GF-D8 (cell line): ENCODE results near the gene MORF4L1.
"Not testable (repeated sequence)": the region's sequence is repeated elsewhere in the genome, so short reads cannot be mapped to it uniquely, and the experiment has no call there.

Experiments
- DNase-seq: peaks from one replicate; lab custom pipeline; 2025; lab: John Stamatoyannopoulos, UW

Gene MORF4L1

DNA sequence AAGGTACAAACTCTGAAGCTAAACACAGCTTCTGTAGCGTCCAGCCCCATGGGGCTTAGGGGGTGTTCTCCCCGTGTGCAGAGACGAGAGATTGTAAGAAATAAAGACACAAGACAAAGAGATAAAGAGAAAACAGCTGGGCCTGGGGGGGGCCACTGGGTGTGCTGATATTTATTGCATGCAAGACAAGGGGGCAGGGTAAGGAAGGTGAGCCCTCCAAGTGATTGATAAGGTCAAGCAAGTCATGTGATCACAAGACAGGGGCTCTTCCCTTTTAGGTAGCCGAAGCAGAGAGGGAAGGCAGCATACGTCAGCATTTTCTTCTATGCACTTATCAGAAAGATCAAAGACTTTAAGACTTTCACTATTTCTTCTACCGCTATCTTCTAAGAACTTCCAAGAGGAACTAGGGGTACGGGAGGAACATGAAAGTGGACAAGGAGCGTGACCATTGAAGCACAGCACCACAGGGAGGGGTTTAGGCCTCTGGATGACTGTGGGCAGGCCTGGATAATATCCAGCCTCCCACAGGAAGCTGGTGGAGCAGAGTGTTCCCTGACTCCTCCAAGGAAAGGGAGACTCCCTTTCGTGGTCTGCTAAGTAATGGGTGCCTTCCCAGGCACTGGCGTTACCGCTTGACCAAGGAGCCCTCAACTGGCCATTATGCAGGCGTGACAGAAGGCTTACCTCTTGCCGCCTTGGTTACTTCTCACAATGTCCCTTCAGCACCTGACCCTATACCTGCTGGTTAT, 29.8 kb downstream of the MORF4L1 start:
- DNase-seq = not testable (repeated sequence)

DNA sequence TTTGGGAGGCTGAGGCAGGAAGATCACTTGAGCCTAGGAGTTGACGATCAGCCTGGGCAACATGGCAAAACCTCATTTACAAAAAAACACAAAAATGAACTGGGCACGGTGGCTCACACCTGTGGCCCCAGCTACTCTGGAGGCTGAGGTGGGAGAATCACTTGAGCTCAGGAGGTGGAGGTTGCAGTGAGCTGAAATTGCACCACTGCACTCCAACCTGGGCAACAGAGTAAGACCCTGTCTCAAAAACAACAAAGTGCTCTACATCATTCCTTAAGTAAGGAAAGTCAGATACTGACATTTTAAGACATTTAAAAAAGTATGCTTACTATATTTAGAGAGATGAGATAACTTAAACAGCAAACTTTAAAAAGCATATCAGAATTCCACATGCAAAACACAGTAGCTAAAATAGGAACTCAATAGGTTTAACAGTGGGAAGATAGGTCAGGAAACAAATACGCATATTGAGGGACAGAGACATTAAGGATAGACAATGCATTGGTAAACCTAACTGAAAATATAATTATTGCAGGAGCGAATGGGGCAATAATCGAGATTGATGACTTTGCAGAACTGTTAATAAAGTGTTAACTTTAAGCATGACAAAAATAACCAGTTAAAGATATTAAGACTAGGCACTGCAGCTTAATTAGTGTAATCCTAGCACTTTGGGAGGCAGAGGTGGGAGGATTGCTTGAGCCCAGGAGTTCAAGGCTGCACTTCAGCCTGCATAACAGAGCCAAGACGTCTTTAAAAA, 32.1 kb downstream of the MORF4L1 start:
- DNase-seq = no peak

DNA sequence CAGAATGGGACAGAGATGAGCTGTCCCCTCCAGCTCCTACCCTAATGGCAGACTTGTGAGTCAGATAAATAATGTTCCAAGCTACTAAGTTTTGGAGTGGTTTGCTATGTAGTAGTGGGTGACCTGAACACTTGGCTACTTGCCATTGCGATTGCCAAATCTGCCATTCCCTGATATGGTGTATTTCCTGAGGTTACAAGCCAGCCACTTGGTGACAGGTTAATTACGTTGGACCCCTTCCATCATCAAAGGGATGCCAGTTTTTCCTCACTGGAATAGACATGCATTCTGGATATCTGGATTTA, 33.6 kb downstream of the MORF4L1 start:
- DNase-seq = no peak

DNA sequence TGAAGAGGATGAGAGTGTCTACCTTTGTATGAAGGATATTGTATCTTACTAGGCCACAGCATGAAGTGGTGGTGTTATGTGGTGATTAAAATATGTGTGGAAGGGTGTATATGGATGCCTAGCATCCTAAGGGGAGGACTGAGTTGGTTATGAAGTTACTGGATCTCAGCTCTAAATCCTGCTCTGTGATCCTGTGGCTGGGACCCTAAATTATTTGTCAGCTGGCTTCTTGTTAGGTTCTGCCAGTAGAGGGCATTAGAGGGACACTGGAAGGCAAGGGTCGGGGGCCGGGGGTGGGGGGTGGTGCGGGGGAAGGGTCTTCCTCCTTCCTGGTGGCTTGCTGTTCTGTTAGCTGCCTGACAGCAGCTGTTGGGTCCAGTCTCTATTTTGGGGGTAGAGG, 34.9 kb downstream of the MORF4L1 start:
- DNase-seq = no peak

DNA sequence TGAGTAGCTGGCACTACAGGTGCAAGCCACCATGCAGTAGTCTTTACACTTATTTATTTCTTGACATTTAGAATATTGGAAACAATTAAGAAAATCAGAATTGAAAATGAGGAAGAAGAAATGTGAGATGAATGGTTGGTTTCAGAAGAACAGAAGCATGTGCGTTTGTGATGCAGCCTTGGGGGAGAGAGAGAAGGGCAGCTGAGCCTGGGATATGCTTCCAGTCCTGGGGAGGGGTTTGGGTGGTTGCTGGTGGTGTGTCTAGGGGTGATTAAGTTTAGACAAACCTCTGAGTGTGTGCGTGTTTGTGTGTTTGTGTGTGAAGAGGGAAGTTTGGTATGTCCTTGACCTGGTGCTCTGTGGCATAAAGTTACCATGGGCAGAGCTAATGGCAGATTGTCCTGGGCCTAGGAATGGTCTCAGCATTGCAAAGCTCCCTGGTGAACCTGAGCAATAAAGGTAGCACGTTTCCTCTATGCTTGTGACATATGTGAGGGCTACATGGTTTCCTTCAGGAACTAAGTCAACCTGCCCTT, 36.5 kb downstream of the MORF4L1 start:
- no peak for DNase-seq

DNA sequence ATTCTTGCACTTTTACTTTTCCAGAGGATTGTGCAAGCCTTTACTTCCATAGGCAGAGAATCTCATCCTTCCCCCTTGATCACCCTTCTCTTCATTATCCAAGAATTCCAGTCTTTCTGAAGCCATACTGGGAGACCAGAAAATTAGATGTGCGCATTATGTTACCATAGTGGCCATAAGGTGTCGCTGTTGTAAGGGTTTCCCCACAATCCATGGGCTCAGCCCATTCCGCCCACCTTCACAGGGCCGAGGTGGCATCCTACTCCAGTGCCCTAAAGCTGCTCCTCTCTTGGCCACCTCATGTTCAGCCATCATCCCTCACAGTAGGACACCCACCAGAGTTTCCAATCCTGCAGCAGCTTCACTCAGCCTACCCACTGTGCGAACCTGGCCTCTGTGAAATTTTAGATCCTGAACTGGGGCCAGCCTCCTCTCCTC, 37.1 kb downstream of the MORF4L1 start:
- DNase-seq = no peak

DNA sequence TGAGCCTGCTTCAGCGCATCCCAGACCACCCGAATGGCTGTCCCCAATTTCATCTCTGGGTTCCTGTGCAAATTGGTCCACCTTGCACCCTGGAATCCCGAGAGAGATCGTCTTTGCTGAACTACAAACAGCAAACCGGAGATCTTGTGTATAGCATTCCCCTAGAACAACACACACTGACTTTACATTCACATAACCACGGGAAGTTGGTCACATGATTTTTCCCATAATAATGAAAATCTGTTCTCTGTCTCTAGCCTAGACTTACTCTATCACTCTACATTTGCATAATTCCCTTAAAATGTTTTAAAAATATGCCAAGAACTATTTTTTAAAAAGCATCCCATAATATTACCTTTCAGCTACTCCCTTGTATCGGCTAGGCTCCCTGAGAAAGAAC, 37.6 kb downstream of the MORF4L1 start:
- DNase-seq = no peak

DNA sequence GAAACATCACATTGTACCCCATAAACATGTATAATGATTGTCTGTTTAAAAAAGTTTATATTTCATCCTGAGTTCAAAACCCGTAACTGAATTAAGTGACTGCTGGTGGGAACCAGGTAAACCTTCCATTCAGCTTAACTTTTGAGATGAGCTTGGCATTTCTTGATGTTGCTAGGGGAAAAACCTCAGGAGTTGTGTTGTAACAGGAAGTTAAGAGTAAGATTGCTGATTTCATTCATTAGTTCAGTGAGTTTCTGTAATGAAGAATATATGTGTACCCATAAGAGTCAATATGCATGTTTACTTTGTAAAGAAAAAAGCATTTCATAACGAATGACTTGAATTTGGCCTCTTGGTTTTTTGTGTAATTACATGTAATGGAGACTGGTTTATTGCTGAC, 39.6 kb downstream of the MORF4L1 start:
- DNase-seq = no peak

DNA sequence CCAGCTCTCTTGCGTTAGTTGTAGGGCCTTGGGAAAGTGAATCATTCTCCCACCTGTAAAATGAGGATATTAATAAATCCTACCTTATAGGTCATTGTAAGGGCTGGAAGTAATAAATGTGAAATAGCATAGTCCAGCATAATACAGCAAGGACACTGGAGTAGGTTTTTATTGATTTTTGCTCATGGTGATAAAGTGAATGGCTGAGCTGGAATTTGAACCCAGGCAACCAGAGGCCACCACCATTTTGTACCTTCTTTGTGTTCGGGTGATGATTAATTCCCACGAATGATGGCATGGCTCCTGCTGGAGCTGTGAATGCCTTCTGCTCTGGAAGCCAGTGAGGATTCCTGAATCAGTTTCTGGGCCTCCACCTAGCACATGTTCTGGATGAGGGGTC, 40.3 kb downstream of the MORF4L1 start:
- no peak for DNase-seq

DNA sequence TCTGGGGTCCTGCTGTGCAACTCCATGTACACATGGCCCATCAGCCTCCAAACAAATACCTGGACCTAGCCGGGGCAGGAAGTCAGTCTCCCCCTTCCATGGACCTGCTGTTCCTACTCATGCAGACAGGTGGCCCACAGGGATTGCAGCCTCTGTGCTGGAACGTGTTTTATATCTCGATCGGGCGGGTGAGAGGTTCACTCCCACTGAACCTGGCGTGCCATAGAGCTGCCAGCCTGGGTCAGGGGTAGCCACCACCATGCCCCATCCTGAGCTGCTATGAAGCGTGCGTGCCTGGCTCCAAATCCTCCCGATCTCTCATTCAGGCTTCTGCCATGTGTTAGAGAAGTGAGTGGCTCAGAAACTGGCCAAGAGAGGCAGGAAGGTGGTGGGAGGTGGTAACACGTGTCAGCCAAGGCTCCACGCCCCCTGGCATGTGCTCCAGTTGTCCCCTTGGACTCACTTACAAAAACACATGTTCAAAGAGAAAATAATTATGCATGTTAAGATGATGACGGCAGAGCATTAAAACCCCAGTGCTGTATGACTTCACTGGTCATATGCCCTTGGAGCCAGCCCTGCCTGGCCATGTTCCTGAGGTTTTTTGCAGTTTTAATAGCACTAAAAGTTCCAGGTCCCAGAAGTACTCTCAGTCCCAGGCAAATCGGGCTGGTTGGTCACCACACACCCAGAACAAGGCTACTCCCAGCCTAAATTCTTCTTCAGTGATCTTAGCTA, 41.5 kb downstream of the MORF4L1 start:
- no peak for DNase-seq

DNA sequence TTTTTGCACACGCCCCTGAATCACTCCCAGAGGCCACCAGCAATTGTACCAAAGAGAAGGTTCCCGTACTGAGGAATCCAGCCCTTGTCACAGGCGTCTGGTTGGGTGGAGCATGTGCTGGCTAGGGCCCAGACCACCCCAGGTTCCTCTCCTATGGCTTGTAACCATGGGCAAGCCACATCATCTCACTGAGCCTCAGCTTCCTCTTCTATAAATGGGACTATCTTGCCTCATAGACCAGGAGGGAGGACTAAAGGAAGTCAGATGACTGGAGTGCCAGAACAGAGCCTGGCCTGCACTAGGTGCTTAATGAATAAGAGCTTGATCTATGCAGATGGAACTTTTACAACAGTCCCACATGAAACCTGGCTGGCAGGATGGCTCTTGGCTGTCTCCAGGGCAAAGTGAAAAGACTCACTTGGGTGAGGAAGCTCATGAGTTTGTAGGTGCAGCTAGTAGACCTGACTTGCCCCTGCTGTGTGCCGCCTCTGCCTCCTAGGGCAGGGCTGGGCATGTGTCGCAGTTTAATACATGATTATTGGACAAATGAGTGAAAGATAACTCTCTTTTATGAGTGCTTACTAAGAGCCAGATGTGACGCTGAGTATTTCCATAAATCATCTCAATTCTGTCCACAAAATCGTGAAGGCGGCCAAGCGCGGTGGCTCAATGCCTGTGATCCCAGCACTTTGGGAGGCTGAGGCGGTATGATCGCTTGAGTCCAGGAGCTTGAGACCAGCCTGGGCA, 42.8 kb downstream of the MORF4L1 start:
- peak; percentile 77 for DNase-seq

DNA sequence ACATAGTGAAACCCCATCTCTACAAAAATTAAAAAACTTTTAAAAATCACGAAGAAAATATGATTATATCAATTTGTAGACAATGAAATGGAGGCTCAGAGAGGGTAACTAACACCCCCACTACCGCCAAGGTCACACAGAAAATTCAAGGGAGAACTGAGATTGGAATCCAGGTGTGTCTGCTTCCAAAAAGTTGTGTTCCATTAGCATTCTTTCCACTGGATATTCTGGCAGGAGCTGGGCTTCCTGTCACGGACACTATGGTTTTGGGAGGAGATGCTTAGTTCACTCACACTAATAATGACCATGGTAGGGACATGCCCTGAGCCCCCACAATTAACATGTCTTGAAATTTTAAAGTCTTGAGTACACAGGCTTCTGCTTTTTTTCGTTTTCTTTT, 43.4 kb downstream of the MORF4L1 start:
- DNase-seq = no peak

DNA sequence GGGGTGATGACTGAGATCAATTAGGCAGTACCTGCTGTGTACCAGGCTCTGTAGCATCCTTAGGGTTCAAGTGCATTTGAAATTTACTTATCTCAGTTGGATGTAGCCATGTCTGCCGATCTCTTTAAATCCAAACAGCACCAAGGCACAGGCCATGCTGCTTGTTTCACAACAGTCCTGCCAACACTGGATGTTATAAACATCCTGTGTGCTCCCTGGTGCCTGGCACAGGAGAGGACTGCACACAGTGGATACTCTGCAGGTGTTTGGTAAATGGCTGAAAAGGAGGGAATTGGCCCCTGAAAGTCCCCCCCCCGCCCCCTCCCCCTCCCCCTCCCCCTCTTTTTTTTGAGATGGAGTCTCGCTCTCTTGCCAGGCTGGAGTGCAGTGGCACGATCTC, 45.2 kb downstream of the MORF4L1 start:
- no peak for DNase-seq

DNA sequence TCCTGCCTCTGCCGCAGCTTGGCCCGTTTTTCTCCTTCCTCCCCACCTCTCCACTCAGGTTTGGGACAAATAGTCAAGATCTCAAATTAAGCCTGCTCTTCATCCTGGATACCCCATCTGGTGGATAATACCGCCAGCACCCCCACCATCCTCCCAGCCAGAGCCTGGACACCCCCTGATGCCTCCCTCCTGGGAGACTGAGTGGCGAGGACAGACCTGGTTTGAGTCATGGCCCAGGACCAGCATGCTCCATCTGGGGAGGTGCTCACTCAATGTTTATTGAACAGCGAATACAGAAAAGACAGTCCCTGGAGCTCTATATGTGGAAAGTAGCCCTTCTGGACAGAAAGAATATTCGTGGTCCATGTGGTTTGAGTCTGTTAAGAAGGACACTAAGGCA, 48.8 kb downstream of the MORF4L1 start:
- DNase-seq = no peak

DNA sequence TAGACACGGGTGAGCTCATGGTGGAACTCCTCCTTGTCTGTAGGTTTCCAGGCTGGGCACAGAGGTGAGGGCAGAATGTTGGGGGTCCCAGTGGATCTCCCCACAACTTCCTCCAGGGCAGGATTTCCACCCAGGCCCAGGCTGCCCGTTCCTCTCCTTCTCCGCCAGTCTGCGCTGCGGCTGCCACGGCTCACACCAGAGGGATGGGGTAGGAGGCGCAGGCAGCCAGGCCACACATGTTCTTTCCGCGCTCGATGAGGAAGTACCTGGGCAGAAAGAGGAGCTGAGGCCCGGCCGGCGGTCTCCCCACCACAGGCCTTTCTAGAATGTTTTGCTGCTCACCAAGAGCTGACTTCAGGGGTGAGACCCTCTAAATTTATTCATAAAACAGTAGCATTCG, 49.2 kb downstream of the MORF4L1 start:
- no peak for DNase-seq

DNA sequence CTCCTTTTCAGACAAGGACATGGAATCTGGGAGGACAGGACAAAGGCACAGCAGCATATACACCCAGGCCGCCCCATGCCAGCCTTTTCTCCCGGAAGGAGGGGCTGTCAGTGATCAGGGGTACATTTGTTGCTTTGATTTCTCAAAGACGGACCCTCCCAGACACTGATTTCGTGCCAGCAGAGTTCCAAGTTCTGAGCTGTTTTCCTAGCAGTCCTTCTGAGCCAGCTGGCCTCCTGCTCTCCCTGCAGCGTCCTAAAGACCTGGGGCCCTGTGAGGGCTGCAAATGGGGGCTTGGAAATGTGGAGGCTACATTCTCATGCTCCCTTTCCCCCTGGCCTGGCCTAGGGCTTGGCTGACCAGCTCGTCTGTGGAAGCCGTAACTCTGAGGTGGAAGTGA, 49.8 kb downstream of the MORF4L1 start:
- no peak for DNase-seq

DNA sequence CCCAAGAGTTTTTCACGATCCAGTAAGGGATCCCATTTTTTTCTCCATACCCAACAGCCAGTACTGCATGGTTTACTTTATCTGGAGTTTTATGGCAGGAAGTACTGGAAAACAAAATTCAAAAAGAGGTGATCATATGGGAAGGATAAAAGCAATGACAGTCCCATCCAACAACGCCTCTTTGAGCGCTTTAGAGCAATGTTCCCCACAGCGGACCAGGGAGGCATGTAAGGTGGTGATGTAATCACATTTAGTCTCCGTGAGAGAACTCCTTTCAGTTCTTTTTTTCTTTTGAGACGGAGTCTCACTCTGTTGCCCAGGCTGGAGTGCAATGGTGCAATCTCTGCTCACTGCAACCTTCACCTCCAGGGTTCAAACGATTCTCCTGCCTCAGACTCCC, 50.3 kb downstream of the MORF4L1 start:
- no peak for DNase-seq

DNA sequence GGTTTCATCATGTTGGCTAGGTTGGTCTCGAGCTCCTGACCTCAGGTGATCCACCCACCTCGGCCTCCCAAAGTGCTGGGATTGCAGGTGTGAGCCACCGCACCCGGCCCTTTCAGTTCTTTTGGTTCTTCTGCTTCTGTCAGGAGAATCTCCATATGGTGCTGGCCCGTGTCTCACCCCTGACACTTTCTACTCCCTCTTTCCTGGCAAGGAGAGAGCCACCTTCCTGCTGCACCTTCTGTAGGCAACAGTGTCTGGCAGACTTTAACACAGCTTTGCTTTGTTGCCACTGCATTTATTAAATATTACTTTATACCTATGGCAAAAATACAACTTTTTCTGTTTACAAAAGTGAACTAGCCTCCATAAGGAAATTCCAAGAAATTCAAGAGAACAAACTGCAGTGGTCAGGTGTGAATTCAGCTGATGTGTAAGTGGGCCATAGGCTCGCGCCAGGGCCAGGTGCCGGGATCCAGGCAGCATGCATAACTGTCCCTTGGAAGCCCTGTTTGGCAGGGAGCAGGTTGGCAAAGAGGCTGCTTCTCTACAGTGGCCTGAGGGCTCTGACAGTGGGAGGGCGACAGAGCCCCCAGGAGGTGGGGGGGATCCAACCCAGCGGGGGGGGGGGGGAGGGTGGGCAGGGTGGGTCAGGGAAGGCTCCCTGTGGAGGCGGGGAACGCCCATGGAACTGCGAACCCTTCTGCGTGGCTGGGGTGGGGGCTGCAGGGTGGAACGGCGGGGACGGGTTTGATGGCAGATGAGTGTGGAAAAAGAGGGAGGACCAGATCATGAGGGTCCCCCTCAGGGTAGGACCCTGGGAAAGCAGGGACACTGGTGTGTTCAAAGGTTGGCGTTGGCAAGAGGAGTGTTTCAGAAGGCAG, 51.0 kb downstream of the MORF4L1 start:
- no peak for DNase-seq

DNA sequence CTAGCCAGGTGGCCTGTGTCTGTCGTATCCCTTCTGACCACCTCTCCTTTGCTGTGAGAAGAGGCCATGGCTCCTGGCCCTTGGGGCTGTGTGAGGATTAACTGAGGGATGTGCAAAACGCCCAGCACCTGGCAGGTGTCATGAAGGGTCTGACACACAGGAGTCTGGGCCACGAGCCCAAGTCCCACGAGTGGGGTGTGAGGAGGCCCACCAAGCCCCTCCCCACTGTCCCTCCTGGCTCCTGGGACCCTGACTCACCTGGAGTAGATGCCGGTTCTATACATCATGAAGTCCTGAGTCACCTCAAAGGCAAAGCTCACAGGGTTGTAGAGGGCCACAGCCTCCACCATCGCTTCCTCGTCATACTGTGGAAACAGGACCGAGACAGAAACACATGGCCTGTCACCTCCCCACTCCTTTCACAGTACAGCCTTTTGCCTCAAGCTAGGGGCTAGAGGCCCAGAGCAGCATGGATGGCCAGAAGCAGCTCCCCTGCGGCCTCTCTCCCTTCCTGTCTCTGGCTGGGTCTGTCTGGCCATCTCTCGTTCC, 52.5 kb downstream of the MORF4L1 start:
- no peak for DNase-seq

DNA sequence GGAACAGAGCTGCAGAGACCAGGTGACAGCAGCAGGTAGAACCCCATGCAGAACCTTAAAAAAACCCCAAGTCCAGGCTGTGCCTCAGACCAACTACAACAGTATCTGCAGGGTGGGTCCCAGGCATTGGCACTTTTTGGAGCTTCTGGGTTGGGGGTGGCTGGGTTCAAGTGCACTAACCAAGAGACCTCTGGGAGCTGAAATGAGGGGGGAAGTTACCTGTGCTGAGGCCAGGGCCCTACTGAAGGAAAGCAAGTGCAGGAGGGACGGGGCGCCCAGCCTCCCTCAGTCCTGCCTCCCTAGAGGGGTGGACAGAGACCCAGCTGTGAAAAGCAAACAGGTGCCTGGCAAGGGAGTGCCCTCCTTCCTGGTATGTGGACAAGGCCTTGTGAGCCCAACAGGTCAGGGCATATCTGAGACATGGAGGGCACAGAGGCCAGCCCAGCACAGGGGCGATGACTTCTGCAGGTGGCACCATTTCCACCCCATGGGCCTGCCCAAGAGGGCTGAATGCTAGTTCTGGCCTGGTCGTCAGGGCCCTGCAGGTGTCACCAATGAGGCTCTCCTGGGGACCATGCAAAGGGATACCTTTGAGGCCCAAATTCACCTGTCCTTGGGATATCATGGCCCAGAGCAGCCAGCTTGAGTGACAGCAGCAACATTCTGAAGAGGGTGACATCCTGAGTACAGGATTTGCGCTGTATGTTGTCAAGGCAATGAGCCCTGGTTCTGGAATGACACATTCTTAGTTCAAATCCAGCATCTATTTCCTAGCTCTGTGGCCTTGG, 53.5 kb downstream of the MORF4L1 start:
- DNase-seq = no peak
